ENCODE measurements around the gene CES1. TPM values are rescaled to one million over a fixed set of nuclear protein-coding genes. Genes with fewer than 3 reads are reported as not detected.
"Not testable (repeated sequence)": the region's sequence is repeated elsewhere in the genome, so short reads cannot be mapped to it uniquely, and the experiment has no call there.

CES1 gene
- total and polyA plus RNA-seq, 2 experiments from 2014 or later = 0.76 TPM; not detected in 1

GRCh38 chr16:55817236-55817912 lies 15.5 kb downstream of the CES1 start:
- Histone ChIP-seq H3K36me3 (ENCODE audit: low read depth) (no peaks in the 10 kb centered on the region), H4K20me1 (ENCODE audit: insufficient read depth) (no peaks in the 10 kb centered on the region), H3K79me2 (ENCODE audit: insufficient read depth) (no peaks in the 10 kb centered on the region), H3K4me3 (no peak overlapping the region), H3K4me1 (ENCODE audit: insufficient read depth) (no peaks in the 10 kb centered on the region), H3K27me3 (replicated peaks; ENCODE audit: insufficient read depth) (no peaks in the 10 kb centered on the region), H3K9ac (no peak overlapping the region), H3K9me2 (ENCODE audit: insufficient read depth) (no peaks in the 10 kb centered on the region), H3K4me2 (ENCODE audit: unreplicated experiment) (no peak overlapping the region), H3K9me3 (ENCODE audit: low read depth) (no peaks in the 10 kb centered on the region), H3K27ac (no peak overlapping the region), H2AFZ (no peak overlapping the region), H3F3A (ENCODE audit: insufficient read depth) (no peaks in the 10 kb centered on the region)
- 66 to 68% methylated on average over 5 of the region's 5 CpGs for WGBS, 2 experiments (ENCODE audit: low coverage in 1 of 2, low lambda C conversion rate in 2 of 2, missing lambda C conversion rate in 2 of 2)
- TF ChIP-seq EZH2 (IDR thresholded peaks at IDR 0.05; ENCODE audit: insufficient read depth, poor library complexity, severe bottlenecking) (no peak), EZH2phosphoT487 (IDR thresholded peaks at IDR 0.05; ENCODE audit: insufficient read depth, low read depth) (no peak)
- in situ Hi-C loops (cut with MboI) = no loop called here
- DNase-seq = no peak

GRCh38 chr16:55816222-55816621 lies 16.7 kb downstream of the CES1 start:
- H3K27me3 ChIP-seq (replicated peaks; ENCODE audit: insufficient read depth); H2AFZ ChIP-seq; H3K79me2 ChIP-seq (ENCODE audit: insufficient read depth); H3K27ac ChIP-seq; H3K36me3 ChIP-seq (ENCODE audit: low read depth); in situ Hi-C loops (cut with MboI); H3K4me3 ChIP-seq; H3K9ac ChIP-seq; H3F3A ChIP-seq (ENCODE audit: insufficient read depth); H3K9me3 ChIP-seq (ENCODE audit: low read depth); DNase-seq; H3K4me1 ChIP-seq (ENCODE audit: insufficient read depth); H4K20me1 ChIP-seq (ENCODE audit: insufficient read depth); H3K9me2 ChIP-seq (ENCODE audit: insufficient read depth); H3K4me2 ChIP-seq (ENCODE audit: unreplicated experiment): not testable (repeated sequence)
- WGBS, 2 experiments (ENCODE audit: low coverage in 1 of 2, low lambda C conversion rate in 2 of 2, missing lambda C conversion rate in 2 of 2) = 43 to 48% methylated on average over 4 of the region's 4 CpGs

GRCh38 chr16:55815320-55815719 lies 17.6 kb downstream of the CES1 start:
- Histone ChIP-seq H3F3A (ENCODE audit: insufficient read depth) (no peaks in the 10 kb centered on the region), H3K79me2 (ENCODE audit: insufficient read depth) (no peaks in the 10 kb centered on the region), H4K20me1 (ENCODE audit: insufficient read depth) (no peaks in the 10 kb centered on the region), H2AFZ (no peak overlapping the region), H3K27me3 (replicated peaks; ENCODE audit: insufficient read depth) (no peaks in the 10 kb centered on the region), H3K36me3 (ENCODE audit: low read depth) (no peaks in the 10 kb centered on the region), H3K4me3 (no peak overlapping the region), H3K9ac (no peak overlapping the region), H3K9me3 (ENCODE audit: low read depth) (no peaks in the 10 kb centered on the region), H3K4me2 (ENCODE audit: unreplicated experiment) (no peak overlapping the region), H3K4me1 (ENCODE audit: insufficient read depth) (no peaks in the 10 kb centered on the region), H3K9me2 (ENCODE audit: insufficient read depth) (no peaks in the 10 kb centered on the region), H3K27ac (no peak overlapping the region)
- 52 to 57% methylated on average over 3 of the region's 4 CpGs for WGBS, 2 experiments (ENCODE audit: low coverage in 1 of 2, low lambda C conversion rate in 2 of 2, missing lambda C conversion rate in 2 of 2)
- no peak for DNase-seq
- TF ChIP-seq EZH2 (IDR thresholded peaks at IDR 0.05; ENCODE audit: insufficient read depth, poor library complexity, severe bottlenecking) = no peak
- TF ChIP-seq EZH2phosphoT487 (IDR thresholded peaks at IDR 0.05; ENCODE audit: insufficient read depth, low read depth) = no peak
- in situ Hi-C loops (cut with MboI) = no loop called here

GRCh38 chr16:55814174-55814573 lies 18.7 kb downstream of the CES1 start:
- H3K79me2 ChIP-seq (ENCODE audit: insufficient read depth); H3K4me3 ChIP-seq; H3K4me1 ChIP-seq (ENCODE audit: insufficient read depth); H4K20me1 ChIP-seq (ENCODE audit: insufficient read depth); H3K36me3 ChIP-seq (ENCODE audit: low read depth); H3K27ac ChIP-seq; in situ Hi-C loops (cut with MboI); DNase-seq; H3K27me3 ChIP-seq (replicated peaks; ENCODE audit: insufficient read depth); H3K9me2 ChIP-seq (ENCODE audit: insufficient read depth); H3K4me2 ChIP-seq (ENCODE audit: unreplicated experiment); H3K9me3 ChIP-seq (ENCODE audit: low read depth); H2AFZ ChIP-seq; H3F3A ChIP-seq (ENCODE audit: insufficient read depth); H3K9ac ChIP-seq: not testable (repeated sequence)
- WGBS, 2 experiments (ENCODE audit: low coverage in 1 of 2, low lambda C conversion rate in 2 of 2, missing lambda C conversion rate in 2 of 2) = 16 to 21% methylated on average over 2 of the region's 2 CpGs

- WGBS, 2 experiments (ENCODE audit: low coverage in 1 of 2, low lambda C conversion rate in 2 of 2, missing lambda C conversion rate in 2 of 2) = 68 to 74% methylated on average over 8 to 9 of the region's 9 CpGs
Observed at GRCh38 chr16:55813730-55814129, 19.2 kb downstream of the CES1 start.

More at GRCh38 chr16:55813730-55814129, 19.2 kb downstream of the CES1 start:
- H4K20me1 ChIP-seq (ENCODE audit: insufficient read depth); H3K9ac ChIP-seq; in situ Hi-C loops (cut with MboI); H3K4me1 ChIP-seq (ENCODE audit: insufficient read depth); H3K9me2 ChIP-seq (ENCODE audit: insufficient read depth); H3K27me3 ChIP-seq (replicated peaks; ENCODE audit: insufficient read depth); H3K4me3 ChIP-seq; H3K9me3 ChIP-seq (ENCODE audit: low read depth); H2AFZ ChIP-seq; H3K27ac ChIP-seq; H3K36me3 ChIP-seq (ENCODE audit: low read depth); H3K4me2 ChIP-seq (ENCODE audit: unreplicated experiment); DNase-seq; H3F3A ChIP-seq (ENCODE audit: insufficient read depth); H3K79me2 ChIP-seq (ENCODE audit: insufficient read depth): not testable (repeated sequence)

All from GM23248 (cell line).